ENCODE results near the gene CNIH3. TPM values are rescaled to one million over a fixed set of nuclear protein-coding genes. Genes with fewer than 3 reads are reported as not detected.

Gene CNIH3
- total and polyA plus RNA-seq, 2 donors (not counting 3 experiments of a cell fraction or from before 2014, with no cell fraction given): 1.3 to 2.5 TPM

GRCh38 chr1:224691148-224691925 lies 75.2 kb downstream of the CNIH3 start:
- Histone ChIP-seq H3K36me3 (ENCODE audit: control insufficient read depth in 2 of 2, extremely low read depth in 1 of 2, insufficient read depth in 2 of 2, low read length in 2 of 2) (no peaks in the 10 kb centered on the region), H3K9me1 (replicated peaks; ENCODE audit: control insufficient read depth, extremely low read depth, insufficient read depth, low read length) (no peaks in the 10 kb centered on the region), H3K4me1 (ENCODE audit: control insufficient read depth, extremely low read depth, insufficient read depth, low read length) (no peaks in the 10 kb centered on the region), H3K4me2 (ENCODE audit: insufficient read depth, low read length) (no peak overlapping the region), H2AFZ (ENCODE audit: low read depth, low read length) (no peak overlapping the region), H3K9ac (replicated peaks; ENCODE audit: extremely low read depth, insufficient read depth, low read length) (no peak overlapping the region), H3K27me3 (ENCODE audit: control insufficient read depth in 2 of 2, insufficient read depth in 2 of 2, low read length in 2 of 2) (no peaks in the 10 kb centered on the region), H3K4me3 (replicated peaks in 1 of 3; ENCODE audit: insufficient read depth in 1 of 3, low read depth in 1 of 3, low read length in 3 of 3) (no peak overlapping the region), H3K9me3 (replicated peaks; ENCODE audit: control insufficient read depth, insufficient read depth, low read length) (no peaks in the 10 kb centered on the region), H3K79me2 (ENCODE audit: control insufficient read depth, insufficient read depth, low read length) (no peaks in the 10 kb centered on the region), H4K20me1 (replicated peaks; ENCODE audit: control insufficient read depth, extremely low read depth, insufficient read depth, low read length) (no peaks in the 10 kb centered on the region), H3K27ac (ENCODE audit: insufficient read depth, low read depth, low read length) (no peak overlapping the region)
- TF ChIP-seq POLR2AphosphoS5 (IDR thresholded peaks at IDR 0.05; ENCODE audit: insufficient read depth, low read depth, low read length): no peak
- no peak for TF ChIP-seq JUN (IDR thresholded peaks at IDR 0.05; ENCODE audit: borderline replicate concordance, insufficient read depth, insufficient read length, low read depth)
- intact Hi-C loops (cut with micrococcal nuclease): no loop called here
- dilution Hi-C loops (cut with MboI; ENCODE audit: extremely low pct_ligation_motif_present, low sequenced_read_pairs): no loop called here
- ChIA-PET POLR2A (no interaction called here), CTCF (interaction anchor here (1.6 kb wide), 1 partner anchor 10 kb away, joined by 5 read pairs; no protein-coding TSS in a partner anchor)
- DNase-seq (ENCODE audit: low read depth, low spot score): no peak
- no TSS peak for BruUV-seq (replicated peaks)
- FAIRE-seq: no peak

- H3K79me2 ChIP-seq (ENCODE audit: control insufficient read depth, insufficient read depth, low read length): no peaks in the 10 kb centered on the region
- intact Hi-C loops (cut with micrococcal nuclease) (no loop called here), dilution Hi-C loops (cut with MboI; ENCODE audit: extremely low pct_ligation_motif_present, low sequenced_read_pairs) (no loop called here)
- POLR2A ChIA-PET: no interaction called here
- CTCF ChIA-PET: no interaction called here
- no peak overlapping the region for H3K9ac ChIP-seq (replicated peaks; ENCODE audit: extremely low read depth, insufficient read depth, low read length)
- no peak overlapping the region for H3K27ac ChIP-seq (ENCODE audit: insufficient read depth, low read depth, low read length)
- no peaks in the 10 kb centered on the region for H4K20me1 ChIP-seq (replicated peaks; ENCODE audit: control insufficient read depth, extremely low read depth, insufficient read depth, low read length)
- BruUV-seq (replicated peaks): no TSS peak
- H3K36me3 ChIP-seq (ENCODE audit: control insufficient read depth in 2 of 2, extremely low read depth in 1 of 2, insufficient read depth in 2 of 2, low read length in 2 of 2): no peaks in the 10 kb centered on the region
- DNase-seq (ENCODE audit: low read depth, low spot score) (no peak), FAIRE-seq (no peak)
- H3K9me1 ChIP-seq (replicated peaks; ENCODE audit: control insufficient read depth, extremely low read depth, insufficient read depth, low read length): no peaks in the 10 kb centered on the region
- H3K27me3 ChIP-seq (ENCODE audit: control insufficient read depth in 2 of 2, insufficient read depth in 2 of 2, low read length in 2 of 2): no peaks in the 10 kb centered on the region
- H3K4me1 ChIP-seq (ENCODE audit: control insufficient read depth, extremely low read depth, insufficient read depth, low read length): no peaks in the 10 kb centered on the region
- no peak overlapping the region for H3K4me2 ChIP-seq (ENCODE audit: insufficient read depth, low read length)
- TF ChIP-seq JUN (IDR thresholded peaks at IDR 0.05; ENCODE audit: borderline replicate concordance, insufficient read depth, insufficient read length, low read depth): no peak
- TF ChIP-seq CTCF (IDR thresholded peaks at IDR 0.05; ENCODE audit: extremely low read depth in 1 of 2, insufficient read depth in 1 of 2, low read depth in 1 of 2, low read length in 2 of 2): no peak
- no peak for TF ChIP-seq EZH2 (IDR thresholded peaks at IDR 0.05; ENCODE audit: borderline replicate concordance, low read depth, low read length, severe bottlenecking)
- no peak for TF ChIP-seq GATA2 (IDR thresholded peaks at IDR 0.05; ENCODE audit: insufficient read depth, insufficient read length, low read depth, low read length)
- no peak for TF ChIP-seq POLR2AphosphoS5 (IDR thresholded peaks at IDR 0.05; ENCODE audit: insufficient read depth, low read depth, low read length)
- TF ChIP-seq FOS (IDR thresholded peaks at IDR 0.05; ENCODE audit: borderline replicate concordance, insufficient read depth, low read length): no peak
- no peak for TF ChIP-seq POLR2A (IDR thresholded peaks at IDR 0.05; ENCODE audit: low read depth, low read length)
- TF ChIP-seq MYC (IDR thresholded peaks at IDR 0.05; ENCODE audit: low read depth, low read length): no peak
- TF ChIP-seq MAX (IDR thresholded peaks at IDR 0.05; ENCODE audit: insufficient read depth, insufficient read length): no peak
- H2AFZ ChIP-seq (ENCODE audit: low read depth, low read length): no peak overlapping the region
- no peak overlapping the region for H3K4me3 ChIP-seq (replicated peaks in 1 of 3; ENCODE audit: insufficient read depth in 1 of 3, low read depth in 1 of 3, low read length in 3 of 3)
- H3K9me3 ChIP-seq (replicated peaks; ENCODE audit: control insufficient read depth, insufficient read depth, low read length): no peaks in the 10 kb centered on the region
These were observed 78.9 kb downstream of the CNIH3 start for GRCh38 chr1:224694969-224695368.

Data from endothelial cell of umbilical vein (primary cell).